ENCODE measurements around the gene ASTE1. TPM values are rescaled to one million over a fixed set of nuclear protein-coding genes. Genes with fewer than 3 reads are reported as not detected.

The ASTE1 gene
- total RNA-seq, 1 experiment from 2014 or later: 2.7 TPM

GRCh38 chr3:131004603-131005002 is 22.0 kb downstream of the ASTE1 start:
- H3K27me3 Mint-ChIP-seq (ENCODE audit: insufficient read depth, unreplicated experiment): no peaks in the 10 kb centered on the region
- no peak for TF ChIP-seq CTCF (IDR thresholded peaks at IDR 0.05; ENCODE audit: unreplicated experiment)
- no peaks in the 10 kb centered on the region for H3K4me1 Mint-ChIP-seq (ENCODE audit: insufficient read depth, unreplicated experiment)
- no peak for DNase-seq (ENCODE audit: unreplicated experiment)
- BruUV-seq (replicated peaks): no TSS peak
- POLR2A ChIA-PET: interaction anchor here (1.2 kb wide), 1 partner anchor 22 kb away, joined by 3 read pairs; the partner anchor contains the start of genes ASTE1 and NEK11
- intact Hi-C loops (cut with micrococcal nuclease): loop anchor here (5.0 kb wide), 1 partner anchor 107 kb away; no protein-coding TSS in a partner anchor
- no peaks in the 10 kb centered on the region for H3K9me3 Mint-ChIP-seq (ENCODE audit: unreplicated experiment)
- no peak overlapping the region for H3K4me3 Mint-ChIP-seq (ENCODE audit: unreplicated experiment)
- peaks cover 28% of the 10 kb centered on the region for H3K36me3 Mint-ChIP-seq (ENCODE audit: insufficient read depth, unreplicated experiment)
- H3K27ac Mint-ChIP-seq (ENCODE audit: low read depth, unreplicated experiment): no peak overlapping the region
- CTCF ChIA-PET: interaction anchor here (0.6 kb wide), 2 partner anchors 43 to 653 kb away, joined by 3 read pairs; no protein-coding TSS in a partner anchor

GRCh38 chr3:131001071-131001470 is 25.6 kb downstream of the ASTE1 start:
- H3K27ac Mint-ChIP-seq (ENCODE audit: low read depth, unreplicated experiment): no peak overlapping the region
- H3K4me3 Mint-ChIP-seq (ENCODE audit: unreplicated experiment): no peak overlapping the region
- no peak for TF ChIP-seq CTCF (IDR thresholded peaks at IDR 0.05; ENCODE audit: unreplicated experiment)
- intact Hi-C loops (cut with micrococcal nuclease): loop anchor here (5.0 kb wide), 1 partner anchor 104 kb away; no protein-coding TSS in a partner anchor
- ChIA-PET POLR2A (no interaction called here), CTCF (interaction anchor here (0.7 to 1.1 kb wide), 2 partner anchors 83 to 1029 kb away, joined by 3 to 6 read pairs; no protein-coding TSS in a partner anchor)
- no peaks in the 10 kb centered on the region for H3K4me1 Mint-ChIP-seq (ENCODE audit: insufficient read depth, unreplicated experiment)
- no TSS peak for BruUV-seq (replicated peaks)
- no peak for DNase-seq (ENCODE audit: unreplicated experiment)
- H3K27me3 Mint-ChIP-seq (ENCODE audit: insufficient read depth, unreplicated experiment): no peaks in the 10 kb centered on the region
- no peaks in the 10 kb centered on the region for H3K9me3 Mint-ChIP-seq (ENCODE audit: unreplicated experiment)
- H3K36me3 Mint-ChIP-seq (ENCODE audit: insufficient read depth, unreplicated experiment): peaks cover 28% of the 10 kb centered on the region

- DNase-seq (ENCODE audit: unreplicated experiment): peak; percentile 57
- H3K4me3 Mint-ChIP-seq (ENCODE audit: unreplicated experiment): no peak overlapping the region
These were observed 29.3 kb downstream of the ASTE1 start for GRCh38 chr3:130997289-130997688.

GRCh38 chr3:130992344-130992743 is 34.3 kb downstream of the ASTE1 start:
- no peak for DNase-seq (ENCODE audit: unreplicated experiment)
- Mint-ChIP-seq H3K27ac (ENCODE audit: low read depth, unreplicated experiment) (peak overlapping the region; percentile 44), H3K27me3 (ENCODE audit: insufficient read depth, unreplicated experiment) (no peaks in the 10 kb centered on the region), H3K9me3 (ENCODE audit: unreplicated experiment) (no peaks in the 10 kb centered on the region), H3K4me3 (ENCODE audit: unreplicated experiment) (no peak overlapping the region), H3K36me3 (ENCODE audit: insufficient read depth, unreplicated experiment) (peaks cover 27% of the 10 kb centered on the region), H3K4me1 (ENCODE audit: insufficient read depth, unreplicated experiment) (no peaks in the 10 kb centered on the region)
- intact Hi-C loops (cut with micrococcal nuclease): no loop called here
- ChIA-PET CTCF (interaction anchor here (0.6 kb wide), 1 partner anchor 330 kb away, joined by 5 read pairs; no protein-coding TSS in a partner anchor), POLR2A (interaction anchor here (0.7 kb wide), 1 partner anchor 890 kb away, joined by 3 read pairs; no protein-coding TSS in a partner anchor)
- no peak for TF ChIP-seq CTCF (IDR thresholded peaks at IDR 0.05; ENCODE audit: unreplicated experiment)
- BruUV-seq (replicated peaks): no TSS peak

More at GRCh38 chr3:130997289-130997688, 29.3 kb downstream of the ASTE1 start:
- Mint-ChIP-seq H3K4me1 (ENCODE audit: insufficient read depth, unreplicated experiment) (no peaks in the 10 kb centered on the region), H3K36me3 (ENCODE audit: insufficient read depth, unreplicated experiment) (peaks cover 24% of the 10 kb centered on the region), H3K27ac (ENCODE audit: low read depth, unreplicated experiment) (no peak overlapping the region), H3K9me3 (ENCODE audit: unreplicated experiment) (no peaks in the 10 kb centered on the region), H3K27me3 (ENCODE audit: insufficient read depth, unreplicated experiment) (no peaks in the 10 kb centered on the region)
- TF ChIP-seq CTCF (IDR thresholded peaks at IDR 0.05; ENCODE audit: unreplicated experiment): no peak
- CTCF ChIA-PET: interaction anchor here (0.6 to 0.7 kb wide), 2 partner anchors 28 to 180 kb away, joined by 3 read pairs; no protein-coding TSS in a partner anchor
- intact Hi-C loops (cut with micrococcal nuclease): no loop called here
- no TSS peak for BruUV-seq (replicated peaks)
- POLR2A ChIA-PET: no interaction called here
